ENCODE results near the gene TMEM151B. TPM values are rescaled to one million over a fixed set of nuclear protein-coding genes. Genes with fewer than 3 reads are reported as not detected.
A peak's percentile ranks its signal among the peaks of the same experiment; 100 is the strongest.
"Not testable (repeated sequence)": the region's sequence is repeated elsewhere in the genome, so short reads cannot be mapped to it uniquely, and the experiment has no call there.

The TMEM151B gene
- total and polyA plus RNA-seq, 9 donors = 0.09 to 0.48 (median 0.30) TPM

- Histone ChIP-seq H3K4me3 (ENCODE audit: low read length) (no peak overlapping the region), H3K27me3 (ENCODE audit: control insufficient read depth, insufficient read depth, low read length) (peaks cover 10% of the 10 kb centered on the region)
- WGBS (ENCODE audit: insufficient coverage) = 77% methylated on average over 3 of the region's 5 CpGs
Observed at GRCh38 chr6:44333942-44334341, 63.7 kb downstream of the TMEM151B start.

GRCh38 chr6:44335631-44336030 is 65.4 kb downstream of the TMEM151B start:
- peaks cover 2% of the 10 kb centered on the region for H3K4me1 ChIP-seq (ENCODE audit: control insufficient read depth, insufficient read depth, low read length)
- WGBS (ENCODE audit: insufficient coverage) = no CpG with 5 or more reads among the region's 1 CpG
- DNase-seq = no peak
- no peak overlapping the region for H3K27ac ChIP-seq (ENCODE audit: low read length)
- H3K9me3 ChIP-seq (replicated peaks; ENCODE audit: control insufficient read depth, low read depth, low read length) = no peaks in the 10 kb centered on the region
- no peak overlapping the region for H3K4me3 ChIP-seq (ENCODE audit: low read length)
- H3K36me3 ChIP-seq (ENCODE audit: control insufficient read depth, insufficient read depth, low read length) = no peaks in the 10 kb centered on the region
- H3K27me3 ChIP-seq (ENCODE audit: control insufficient read depth, insufficient read depth, low read length) = peaks cover 10% of the 10 kb centered on the region

More at GRCh38 chr6:44333942-44334341, 63.7 kb downstream of the TMEM151B start:
- Histone ChIP-seq H3K4me1 (ENCODE audit: control insufficient read depth, insufficient read depth, low read length) (peaks cover 2% of the 10 kb centered on the region), H3K27ac (ENCODE audit: low read length) (no peak overlapping the region), H3K36me3 (ENCODE audit: control insufficient read depth, insufficient read depth, low read length) (no peaks in the 10 kb centered on the region), H3K9me3 (replicated peaks; ENCODE audit: control insufficient read depth, low read depth, low read length) (no peaks in the 10 kb centered on the region)
- no peak for DNase-seq

GRCh38 chr6:44338228-44339122 is 68.2 kb downstream of the TMEM151B start:
- Histone ChIP-seq H3K27me3 (ENCODE audit: control insufficient read depth, insufficient read depth, low read length) (peaks cover 33% of the 10 kb centered on the region), H3K27ac (ENCODE audit: low read length) (no peak overlapping the region)

GRCh38 chr6:44339301-44339700 is 69.1 kb downstream of the TMEM151B start:
- Histone ChIP-seq H3K4me3 (ENCODE audit: low read length) (no peak overlapping the region), H3K27me3 (ENCODE audit: control insufficient read depth, insufficient read depth, low read length) (peaks cover 40% of the 10 kb centered on the region), H3K4me1 (ENCODE audit: control insufficient read depth, insufficient read depth, low read length) (peaks cover 6% of the 10 kb centered on the region), H3K9me3 (replicated peaks; ENCODE audit: control insufficient read depth, low read depth, low read length) (no peaks in the 10 kb centered on the region), H3K27ac (ENCODE audit: low read length) (no peak overlapping the region), H3K36me3 (ENCODE audit: control insufficient read depth, insufficient read depth, low read length) (no peaks in the 10 kb centered on the region)
- WGBS (ENCODE audit: insufficient coverage) = 46% methylated on average over 5 of the region's 5 CpGs
- DNase-seq = peak; percentile 31

More at GRCh38 chr6:44338228-44339122, 68.2 kb downstream of the TMEM151B start:
- Histone ChIP-seq H3K4me3 (ENCODE audit: low read length) (no peak overlapping the region), H3K4me1 (ENCODE audit: control insufficient read depth, insufficient read depth, low read length) (peaks cover 6% of the 10 kb centered on the region), H3K9me3 (replicated peaks; ENCODE audit: control insufficient read depth, low read depth, low read length) (no peaks in the 10 kb centered on the region), H3K36me3 (ENCODE audit: control insufficient read depth, insufficient read depth, low read length) (no peaks in the 10 kb centered on the region)
- DNase-seq = peak; percentile 73
- WGBS (ENCODE audit: insufficient coverage) = 2% methylated on average over 7 of the region's 11 CpGs

- H3K4me3 ChIP-seq (ENCODE audit: low read length) = no peak overlapping the region
- no peak for DNase-seq
- no peaks in the 10 kb centered on the region for H3K9me3 ChIP-seq (replicated peaks; ENCODE audit: control insufficient read depth, low read depth, low read length)
- H3K4me1 ChIP-seq (ENCODE audit: control insufficient read depth, insufficient read depth, low read length) = peaks cover 6% of the 10 kb centered on the region
- peaks cover 43% of the 10 kb centered on the region for H3K27me3 ChIP-seq (ENCODE audit: control insufficient read depth, insufficient read depth, low read length)
- no peaks in the 10 kb centered on the region for H3K36me3 ChIP-seq (ENCODE audit: control insufficient read depth, insufficient read depth, low read length)
- 71% methylated on average over 4 of the region's 7 CpGs for WGBS (ENCODE audit: insufficient coverage)
- no peak overlapping the region for H3K27ac ChIP-seq (ENCODE audit: low read length)
Observed at GRCh38 chr6:44339763-44340625, 69.7 kb downstream of the TMEM151B start.

- no peaks in the 10 kb centered on the region for H3K9me3 ChIP-seq (replicated peaks; ENCODE audit: control insufficient read depth, low read depth, low read length)
- 29% methylated on average over 1 of the region's 8 CpGs for WGBS (ENCODE audit: insufficient coverage)
- H3K27me3 ChIP-seq (ENCODE audit: control insufficient read depth, insufficient read depth, low read length) = peaks cover 46% of the 10 kb centered on the region
- H3K36me3 ChIP-seq (ENCODE audit: control insufficient read depth, insufficient read depth, low read length) = no peaks in the 10 kb centered on the region
- H3K27ac ChIP-seq (ENCODE audit: low read length) = no peak overlapping the region
- no peak for DNase-seq
- no peak overlapping the region for H3K4me3 ChIP-seq (ENCODE audit: low read length)
- H3K4me1 ChIP-seq (ENCODE audit: control insufficient read depth, insufficient read depth, low read length) = peaks cover 6% of the 10 kb centered on the region
Observed at GRCh38 chr6:44341095-44341890, 71.0 kb downstream of the TMEM151B start.

- Histone ChIP-seq H3K4me3 (ENCODE audit: low read length) (no peak overlapping the region), H3K4me1 (ENCODE audit: control insufficient read depth, insufficient read depth, low read length) (peaks cover 6% of the 10 kb centered on the region), H3K9me3 (replicated peaks; ENCODE audit: control insufficient read depth, low read depth, low read length) (no peaks in the 10 kb centered on the region), H3K36me3 (ENCODE audit: control insufficient read depth, insufficient read depth, low read length) (no peaks in the 10 kb centered on the region), H3K27ac (ENCODE audit: low read length) (no peak overlapping the region), H3K27me3 (ENCODE audit: control insufficient read depth, insufficient read depth, low read length) (peaks cover 49% of the 10 kb centered on the region)
- WGBS (ENCODE audit: insufficient coverage) = no CpG with 5 or more reads among the region's 6 CpGs
- DNase-seq = peak; percentile 50
Observed at GRCh38 chr6:44342052-44342451, 71.8 kb downstream of the TMEM151B start.

GRCh38 chr6:44342489-44342888 is 72.2 kb downstream of the TMEM151B start, which contains the start of gene SPATS1:
Gene SPATS1 (plus strand): TSS chr6:44342650. CDS start chr6:44343096, 446 bp downstream.
- Histone ChIP-seq H3K4me3 (ENCODE audit: low read length) (peak within 1 kb of the TSS; percentile 3), H3K36me3 (ENCODE audit: control insufficient read depth, insufficient read depth, low read length) (no peaks in the 10 kb centered on the region), H3K27ac (ENCODE audit: low read length) (no peak within 1 kb of the TSS), H3K4me1 (ENCODE audit: control insufficient read depth, insufficient read depth, low read length) (peaks cover 6% of the 10 kb centered on the region), H3K27me3 (ENCODE audit: control insufficient read depth, insufficient read depth, low read length) (peaks cover 46% of the 10 kb centered on the region), H3K9me3 (replicated peaks; ENCODE audit: control insufficient read depth, low read depth, low read length) (no peaks in the 10 kb centered on the region)
- DNase-seq = peak; percentile 27
- 1% methylated on average over 31 of the region's 31 CpGs for WGBS (ENCODE audit: insufficient coverage)

- H3K27me3 ChIP-seq (ENCODE audit: control insufficient read depth, insufficient read depth, low read length) = peaks cover 31% of the 10 kb centered on the region
- WGBS (ENCODE audit: insufficient coverage) = no CpG with 5 or more reads among the region's 4 CpGs
- DNase-seq; H3K4me1 ChIP-seq (ENCODE audit: control insufficient read depth, insufficient read depth, low read length); H3K27ac ChIP-seq (ENCODE audit: low read length); H3K9me3 ChIP-seq (replicated peaks; ENCODE audit: control insufficient read depth, low read depth, low read length); H3K4me3 ChIP-seq (ENCODE audit: low read length); H3K36me3 ChIP-seq (ENCODE audit: control insufficient read depth, insufficient read depth, low read length): not testable (repeated sequence)
Observed at GRCh38 chr6:44346818-44347217, 76.6 kb downstream of the TMEM151B start.

All from muscle of leg (tissue), 11 donors.